Panc1 (cell line): ENCODE results near the gene ALK.

Experiments used
- POLR2AphosphoS5 ChIP-seq: IDR thresholded peaks from 2 replicates; pipeline ENCODE4 v1.6.1; 2012; ENCODE audit warnings: mild to moderate bottlenecking, low read depth, low read length, moderate library complexity
- SIN3A ChIP-seq: IDR thresholded peaks from 2 replicates; pipeline ENCODE4 v1.6.1; 2012; ENCODE audit warnings: low read depth, mild to moderate bottlenecking, low read length, moderate library complexity, borderline replicate concordance; ENCODE audit not compliant: insufficient read depth
- TF ChIP-seq, protein P1 (sequence below): fragments of 450-650 bp; IDR thresholded peaks from 2 replicates; pipeline ENCODE4 v1.5.1; 2017; ENCODE audit warnings: mild to moderate bottlenecking
- TF ChIP-seq, protein P2 (sequence below), 2 experiments: IDR thresholded peaks; 2 replicates each; pipeline ENCODE4 v1.6.1; 2011 to 2012; ENCODE audit warnings: low read depth in 2 of 2, control low read depth in 1 of 2, low read length in 1 of 2, mild to moderate bottlenecking in 1 of 2, moderate library complexity in 1 of 2; ENCODE audit not compliant: insufficient read depth in 1 of 2

DNA sequence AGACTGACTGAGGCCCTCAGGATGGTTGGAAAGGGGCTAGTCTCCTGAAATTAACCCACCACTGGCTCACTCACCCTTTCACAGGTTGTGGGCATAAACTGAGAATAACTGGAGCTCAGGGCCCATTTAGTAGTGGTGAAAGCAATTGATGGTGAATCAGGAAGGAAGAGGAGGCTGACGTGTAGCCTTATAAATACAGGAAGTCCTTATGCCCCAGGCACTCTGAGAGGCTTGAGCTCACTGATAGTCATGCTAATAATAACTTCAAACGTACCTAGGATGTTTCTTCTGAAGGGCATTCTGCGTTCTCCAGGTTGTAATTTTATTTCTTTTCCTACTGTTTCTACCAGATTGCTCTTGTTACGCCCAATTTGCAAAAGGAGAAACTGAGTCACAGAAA is 477.8 kb downstream of the ALK start:
- TF ChIP-seq, protein P1, sequence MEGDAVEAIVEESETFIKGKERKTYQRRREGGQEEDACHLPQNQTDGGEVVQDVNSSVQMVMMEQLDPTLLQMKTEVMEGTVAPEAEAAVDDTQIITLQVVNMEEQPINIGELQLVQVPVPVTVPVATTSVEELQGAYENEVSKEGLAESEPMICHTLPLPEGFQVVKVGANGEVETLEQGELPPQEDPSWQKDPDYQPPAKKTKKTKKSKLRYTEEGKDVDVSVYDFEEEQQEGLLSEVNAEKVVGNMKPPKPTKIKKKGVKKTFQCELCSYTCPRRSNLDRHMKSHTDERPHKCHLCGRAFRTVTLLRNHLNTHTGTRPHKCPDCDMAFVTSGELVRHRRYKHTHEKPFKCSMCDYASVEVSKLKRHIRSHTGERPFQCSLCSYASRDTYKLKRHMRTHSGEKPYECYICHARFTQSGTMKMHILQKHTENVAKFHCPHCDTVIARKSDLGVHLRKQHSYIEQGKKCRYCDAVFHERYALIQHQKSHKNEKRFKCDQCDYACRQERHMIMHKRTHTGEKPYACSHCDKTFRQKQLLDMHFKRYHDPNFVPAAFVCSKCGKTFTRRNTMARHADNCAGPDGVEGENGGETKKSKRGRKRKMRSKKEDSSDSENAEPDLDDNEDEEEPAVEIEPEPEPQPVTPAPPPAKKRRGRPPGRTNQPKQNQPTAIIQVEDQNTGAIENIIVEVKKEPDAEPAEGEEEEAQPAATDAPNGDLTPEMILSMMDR: no peak
- TF ChIP-seq POLR2AphosphoS5 (no peak), SIN3A (no peak)
- TF ChIP-seq, protein P2, sequence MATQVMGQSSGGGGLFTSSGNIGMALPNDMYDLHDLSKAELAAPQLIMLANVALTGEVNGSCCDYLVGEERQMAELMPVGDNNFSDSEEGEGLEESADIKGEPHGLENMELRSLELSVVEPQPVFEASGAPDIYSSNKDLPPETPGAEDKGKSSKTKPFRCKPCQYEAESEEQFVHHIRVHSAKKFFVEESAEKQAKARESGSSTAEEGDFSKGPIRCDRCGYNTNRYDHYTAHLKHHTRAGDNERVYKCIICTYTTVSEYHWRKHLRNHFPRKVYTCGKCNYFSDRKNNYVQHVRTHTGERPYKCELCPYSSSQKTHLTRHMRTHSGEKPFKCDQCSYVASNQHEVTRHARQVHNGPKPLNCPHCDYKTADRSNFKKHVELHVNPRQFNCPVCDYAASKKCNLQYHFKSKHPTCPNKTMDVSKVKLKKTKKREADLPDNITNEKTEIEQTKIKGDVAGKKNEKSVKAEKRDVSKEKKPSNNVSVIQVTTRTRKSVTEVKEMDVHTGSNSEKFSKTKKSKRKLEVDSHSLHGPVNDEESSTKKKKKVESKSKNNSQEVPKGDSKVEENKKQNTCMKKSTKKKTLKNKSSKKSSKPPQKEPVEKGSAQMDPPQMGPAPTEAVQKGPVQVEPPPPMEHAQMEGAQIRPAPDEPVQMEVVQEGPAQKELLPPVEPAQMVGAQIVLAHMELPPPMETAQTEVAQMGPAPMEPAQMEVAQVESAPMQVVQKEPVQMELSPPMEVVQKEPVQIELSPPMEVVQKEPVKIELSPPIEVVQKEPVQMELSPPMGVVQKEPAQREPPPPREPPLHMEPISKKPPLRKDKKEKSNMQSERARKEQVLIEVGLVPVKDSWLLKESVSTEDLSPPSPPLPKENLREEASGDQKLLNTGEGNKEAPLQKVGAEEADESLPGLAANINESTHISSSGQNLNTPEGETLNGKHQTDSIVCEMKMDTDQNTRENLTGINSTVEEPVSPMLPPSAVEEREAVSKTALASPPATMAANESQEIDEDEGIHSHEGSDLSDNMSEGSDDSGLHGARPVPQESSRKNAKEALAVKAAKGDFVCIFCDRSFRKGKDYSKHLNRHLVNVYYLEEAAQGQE (IDR thresholded peaks at IDR 0.05; ENCODE audit: insufficient read depth in 1 of 2, low read depth in 2 of 2, low read length in 1 of 2): no peak
